ENCODE data around the gene ZNF81.
"Not testable (repeated sequence)": the region's sequence is repeated elsewhere in the genome, so short reads cannot be mapped to it uniquely, and the experiment has no call there.

ZNF81 gene

GRCh38 chrX:47844117-47844516 lies 7.4 kb downstream of the ZNF81 start:
- DNase-seq: no peak

GRCh38 chrX:47846040-47846439 lies 9.3 kb downstream of the ZNF81 start:
- DNase-seq: no peak

GRCh38 chrX:47849778-47850177 lies 13.1 kb downstream of the ZNF81 start:
- DNase-seq: no peak

- DNase-seq: not testable (repeated sequence)
These were observed 13.7 kb downstream of the ZNF81 start for GRCh38 chrX:47850389-47850788.

GRCh38 chrX:47850901-47851300 lies 14.2 kb downstream of the ZNF81 start:
- DNase-seq: no peak

GRCh38 chrX:47854474-47854873 lies 17.8 kb downstream of the ZNF81 start:
- DNase-seq: peak in 1 of 2 donors; percentile 1

- no peak for DNase-seq
These were observed 23.0 kb downstream of the ZNF81 start for GRCh38 chrX:47859686-47860085.

GRCh38 chrX:47862680-47863079 lies 26.0 kb downstream of the ZNF81 start:
- no peak for DNase-seq

GRCh38 chrX:47863187-47863586 lies 26.5 kb downstream of the ZNF81 start:
- no peak for DNase-seq

GRCh38 chrX:47864300-47864699 lies 27.6 kb downstream of the ZNF81 start:
- DNase-seq: no peak

- DNase-seq: no peak
These were observed 28.1 kb downstream of the ZNF81 start for GRCh38 chrX:47864785-47865184.

- no peak for DNase-seq
These were observed 36.4 kb downstream of the ZNF81 start for GRCh38 chrX:47873123-47873522.

- no peak for DNase-seq
These were observed 40.6 kb downstream of the ZNF81 start for GRCh38 chrX:47877327-47877726.

GRCh38 chrX:47878198-47878597 lies 41.5 kb downstream of the ZNF81 start:
- DNase-seq: no peak

- DNase-seq: no peak
These were observed 42.8 kb downstream of the ZNF81 start for GRCh38 chrX:47879463-47879862.

GRCh38 chrX:47880927-47881326 lies 44.2 kb downstream of the ZNF81 start:
- no peak for DNase-seq

- no peak for DNase-seq
These were observed 48.8 kb downstream of the ZNF81 start for GRCh38 chrX:47885501-47885900.

GRCh38 chrX:47898024-47898423 lies 61.3 kb downstream of the ZNF81 start:
- DNase-seq: no peak

- DNase-seq: no peak
These were observed 64.1 kb downstream of the ZNF81 start for GRCh38 chrX:47900833-47901232.

GRCh38 chrX:47902161-47902560 lies 65.5 kb downstream of the ZNF81 start:
- no peak for DNase-seq

- no peak for DNase-seq
These were observed 79.3 kb downstream of the ZNF81 start for GRCh38 chrX:47915886-47916493.

GRCh38 chrX:47918274-47918673 lies 81.6 kb downstream of the ZNF81 start:
- DNase-seq: no peak

- no peak for DNase-seq
These were observed 90.5 kb downstream of the ZNF81 start for GRCh38 chrX:47927212-47927611.

GRCh38 chrX:47931970-47932369 lies 95.3 kb downstream of the ZNF81 start:
- not testable (repeated sequence) for DNase-seq

GRCh38 chrX:47933946-47934345 lies 97.2 kb downstream of the ZNF81 start:
- no peak for DNase-seq

Data from hippocampal formation (tissue), 2 donors.